HepG2 (cell line): ENCODE results near the gene PSKH1. TPM values are rescaled to one million over a fixed set of nuclear protein-coding genes. Genes with fewer than 3 reads are reported as not detected.

Experiments used
- ATAD3A ChIP-seq: sonication (generic); formaldehyde crosslinking; IDR thresholded peaks from 2 replicates; pipeline ENCODE4 v1.4.0; 2020; ENCODE audit warnings: missing genetic modification reagents
- EHMT2 ChIP-seq: fragments of 200-600 bp; sonication (generic); IDR thresholded peaks from 2 replicates; pipeline ENCODE4 v1.7.0; 2017; ENCODE audit warnings: antibody characterized with exemption, low read depth, low read length, borderline replicate concordance
- ELF1 ChIP-seq: sonication (generic); formaldehyde crosslinking; IDR thresholded peaks from 2 replicates; pipeline ENCODE4 v1.4.0; 2020; ENCODE audit warnings: missing genetic modification reagents
- ERF ChIP-seq: IDR thresholded peaks from 2 replicates; pipeline ENCODE4 v1.6.1; 2018; ENCODE audit warnings: missing biosample characterization, missing genetic modification reagents
- GATAD1 ChIP-seq: IDR thresholded peaks from 2 replicates; pipeline ENCODE4 v1.6.1; 2016; ENCODE audit warnings: missing genetic modification reagents, missing compliant biosample characterization
- HNRNPL ChIP-seq: fragments of 200-400 bp; formaldehyde crosslinking; IDR thresholded peaks from 2 replicates; pipeline ENCODE4 v1.6.1; 2017; ENCODE audit warnings: mild to moderate bottlenecking, low read depth, low read length
- MAFK ChIP-seq, 2 experiments: IDR thresholded peaks in 1 of 2; conservative IDR thresholded peaks in 1 of 2; 2 replicates each; pipeline ENCODE4 v1.6.1; 2011; ENCODE audit warnings: improper control_type of control experiment in 2 of 2, low read length in 2 of 2
- MED1 ChIP-seq: sonication (generic); formaldehyde crosslinking; IDR thresholded peaks from 2 replicates; pipeline ENCODE4 v1.4.0; 2020; ENCODE audit warnings: missing genetic modification reagents
- ONECUT2 ChIP-seq: sonication (generic); formaldehyde crosslinking; IDR thresholded peaks from 2 replicates; pipeline ENCODE4 v1.4.0; 2020; ENCODE audit warnings: missing genetic modification reagents
- SOX13 ChIP-seq, 3 experiments: fragments of 450-650 bp in 1 of 3; sonication (generic) in 1 of 3; formaldehyde crosslinking in 1 of 3; IDR thresholded peaks in 2 of 3; conservative IDR thresholded peaks in 1 of 3; 2 replicates each; pipeline versions ENCODE4 v1.5.0 to v1.6.1; 2016 to 2020; ENCODE audit warnings: antibody characterized with exemption in 1 of 3, mild to moderate bottlenecking in 1 of 3, missing compliant biosample characterization in 1 of 3, missing genetic modification reagents in 1 of 3, moderate library complexity in 1 of 3
- SRF ChIP-seq: IDR thresholded peaks from 2 replicates; pipeline ENCODE4 v1.6.1; 2011; ENCODE audit warnings: mild to moderate bottlenecking, low read depth, low read length, moderate library complexity
- ZNF143 ChIP-seq: sonication (generic); formaldehyde crosslinking; IDR thresholded peaks from 2 replicates; pipeline ENCODE4 v1.4.0; 2020; ENCODE audit warnings: missing genetic modification reagents
- ZNF605 ChIP-seq: sonication (generic); formaldehyde crosslinking; IDR thresholded peaks from 2 replicates; pipeline ENCODE4 v1.8.0; 2022; ENCODE audit warnings: mild to moderate bottlenecking, missing genetic modification reagents
- ZNF713 ChIP-seq: sonication (generic); formaldehyde crosslinking; IDR thresholded peaks from 2 replicates; pipeline ENCODE4 v1.4.0; 2020; ENCODE audit warnings: mild to moderate bottlenecking, missing genetic modification reagents
- ZNF775 ChIP-seq: sonication (generic); formaldehyde crosslinking; IDR thresholded peaks from 2 replicates; pipeline ENCODE4 v1.4.0; 2020; ENCODE audit warnings: missing genetic modification reagents, mild to moderate bottlenecking, moderate library complexity, borderline replicate concordance
- ZNF883 ChIP-seq: sonication (generic); formaldehyde crosslinking; IDR thresholded peaks from 2 replicates; pipeline ENCODE4 v1.5.1; 2020; ENCODE audit warnings: mild to moderate bottlenecking, missing genetic modification reagents; ENCODE audit errors: not compliant biosample characterization
- ZSCAN25 ChIP-seq: sonication (generic); formaldehyde crosslinking; IDR thresholded peaks from 2 replicates; pipeline ENCODE4 v1.8.0; 2022; ENCODE audit warnings: mild to moderate bottlenecking, missing genetic modification reagents
- polyA plus RNA-seq, 8 experiments: library from polyadenylated mRNA; depleted of rRNA in 3 of 8; stranded (reverse) in 7 of 8; unstranded in 1 of 8; fragments of >200 nt; fragmentation: Illumina TruSeq in 4 of 8; extraction: Trizol in 4 of 8; gene quantifications; 2 replicates each; pipeline versions ENCODE4 v1.2.1 to v1.2.3, GENCODE V29; 2011 to 2016; ENCODE audit warnings: low read depth in 4 of 8, missing spikeins in 1 of 8, mixed read lengths in 1 of 8; ENCODE audit not compliant: insufficient read depth in 1 of 8
- total RNA-seq, 5 experiments: library from RNA; depleted of rRNA; stranded (reverse); fragments of >200 nt; fragmentation: Illumina TruSeq; extraction: Trizol; gene quantifications; 2 replicates each; pipeline ENCODE4 v1.2.3, GENCODE V29; 2016; ENCODE audit warnings: low read depth in 1 of 5
- TF ChIP-seq, protein P1 (sequence below): sonication (generic); formaldehyde crosslinking; IDR thresholded peaks from 2 replicates; pipeline ENCODE4 v1.5.0; 2020; ENCODE audit warnings: mild to moderate bottlenecking, missing genetic modification reagents, moderate library complexity
- TF ChIP-seq, protein P2 (sequence below): sonication (generic); formaldehyde crosslinking; IDR thresholded peaks from 2 replicates; pipeline ENCODE4 v1.4.0; 2020; ENCODE audit warnings: missing genetic modification reagents
- TF ChIP-seq, protein P3 (sequence below): sonication (generic); formaldehyde crosslinking; conservative IDR thresholded peaks from 2 replicates; pipeline ENCODE4 v1.8.1; 2023; ENCODE audit warnings: missing genetic modification reagents
- TF ChIP-seq, protein P4 (sequence below): sonication (generic); formaldehyde crosslinking; IDR thresholded peaks from 2 replicates; pipeline ENCODE4 v1.8.1; 2023; ENCODE audit warnings: mild to moderate bottlenecking, inconsistent platforms, moderate library complexity, missing genetic modification reagents, borderline replicate concordance
- TF ChIP-seq, protein P5 (sequence below): sonication (generic); formaldehyde crosslinking; IDR thresholded peaks from 2 replicates; pipeline ENCODE4 v1.8.1; 2023; ENCODE audit warnings: mild to moderate bottlenecking, moderate library complexity, missing genetic modification reagents

PSKH1 gene
- total and polyA plus RNA-seq, 2 of the 13 experiments (the other 11 are each of a cell fraction or from before 2014, with no cell fraction given): 8.4 to 19.1 TPM

DNA sequence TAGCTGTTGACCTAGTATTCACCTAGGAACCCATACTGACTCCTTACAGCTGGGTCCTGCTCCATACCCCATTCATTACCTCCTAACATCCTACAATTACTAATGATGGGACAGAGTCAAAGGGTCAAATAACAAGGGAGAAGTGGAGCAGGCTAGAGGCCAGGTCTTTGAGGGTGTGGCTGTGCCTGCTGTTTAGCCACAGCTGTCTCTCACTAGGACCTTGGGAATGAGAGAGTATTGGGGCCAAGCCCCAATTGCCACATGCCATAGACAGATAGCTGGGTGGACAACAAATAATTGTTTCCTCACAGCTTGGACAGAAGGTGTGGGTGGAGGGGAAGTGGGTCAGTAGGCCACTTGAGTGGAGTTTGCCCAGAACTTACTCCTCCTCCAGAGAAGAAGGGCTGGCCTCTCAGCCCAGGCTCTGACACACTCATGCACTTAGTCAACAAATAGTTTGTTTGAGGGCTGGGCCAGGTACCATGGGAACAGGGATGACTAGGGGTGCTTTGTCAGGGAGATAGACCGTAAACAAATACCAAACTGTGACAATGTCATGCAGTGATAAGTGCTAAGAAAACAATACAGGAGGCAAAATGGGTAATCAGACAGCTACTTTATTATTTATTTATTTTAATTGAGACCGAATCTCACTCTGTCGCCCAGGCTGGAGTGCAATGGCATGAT is 35.4 kb upstream of the PSKH1 start (continued):
- TF ChIP-seq, protein P1, sequence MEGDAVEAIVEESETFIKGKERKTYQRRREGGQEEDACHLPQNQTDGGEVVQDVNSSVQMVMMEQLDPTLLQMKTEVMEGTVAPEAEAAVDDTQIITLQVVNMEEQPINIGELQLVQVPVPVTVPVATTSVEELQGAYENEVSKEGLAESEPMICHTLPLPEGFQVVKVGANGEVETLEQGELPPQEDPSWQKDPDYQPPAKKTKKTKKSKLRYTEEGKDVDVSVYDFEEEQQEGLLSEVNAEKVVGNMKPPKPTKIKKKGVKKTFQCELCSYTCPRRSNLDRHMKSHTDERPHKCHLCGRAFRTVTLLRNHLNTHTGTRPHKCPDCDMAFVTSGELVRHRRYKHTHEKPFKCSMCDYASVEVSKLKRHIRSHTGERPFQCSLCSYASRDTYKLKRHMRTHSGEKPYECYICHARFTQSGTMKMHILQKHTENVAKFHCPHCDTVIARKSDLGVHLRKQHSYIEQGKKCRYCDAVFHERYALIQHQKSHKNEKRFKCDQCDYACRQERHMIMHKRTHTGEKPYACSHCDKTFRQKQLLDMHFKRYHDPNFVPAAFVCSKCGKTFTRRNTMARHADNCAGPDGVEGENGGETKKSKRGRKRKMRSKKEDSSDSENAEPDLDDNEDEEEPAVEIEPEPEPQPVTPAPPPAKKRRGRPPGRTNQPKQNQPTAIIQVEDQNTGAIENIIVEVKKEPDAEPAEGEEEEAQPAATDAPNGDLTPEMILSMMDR (CRISPR knock-in tag): no peak
- TF ChIP-seq MED1 (CRISPR knock-in tag): peak; percentile 42; the same call in 1 of the 2 replicates
- TF ChIP-seq, protein P2, sequence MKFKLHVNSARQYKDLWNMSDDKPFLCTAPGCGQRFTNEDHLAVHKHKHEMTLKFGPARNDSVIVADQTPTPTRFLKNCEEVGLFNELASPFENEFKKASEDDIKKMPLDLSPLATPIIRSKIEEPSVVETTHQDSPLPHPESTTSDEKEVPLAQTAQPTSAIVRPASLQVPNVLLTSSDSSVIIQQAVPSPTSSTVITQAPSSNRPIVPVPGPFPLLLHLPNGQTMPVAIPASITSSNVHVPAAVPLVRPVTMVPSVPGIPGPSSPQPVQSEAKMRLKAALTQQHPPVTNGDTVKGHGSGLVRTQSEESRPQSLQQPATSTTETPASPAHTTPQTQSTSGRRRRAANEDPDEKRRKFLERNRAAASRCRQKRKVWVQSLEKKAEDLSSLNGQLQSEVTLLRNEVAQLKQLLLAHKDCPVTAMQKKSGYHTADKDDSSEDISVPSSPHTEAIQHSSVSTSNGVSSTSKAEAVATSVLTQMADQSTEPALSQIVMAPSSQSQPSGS (CRISPR knock-in tag): no peak
- TF ChIP-seq ZNF713 (CRISPR knock-in tag): 0 out of 2 replicates have a peak, but pooled peaks have one; percentile 90
- TF ChIP-seq ELF1 (CRISPR knock-in tag): no peak
- peak; percentile 47; the same call in 1 of the 2 replicates for TF ChIP-seq SOX13 (IDR thresholded peaks at IDR 0.05)
- TF ChIP-seq SOX13 (CRISPR knock-in tag; conservative IDR thresholded peaks at IDR 0.05 in 1 of 2, IDR thresholded peaks at IDR 0.05 in 1 of 2): peak in 1 of 2 experiments; percentile 79; a peak in 2 of 4 replicates
- TF ChIP-seq ONECUT2: no peak
- TF ChIP-seq, protein P3, sequence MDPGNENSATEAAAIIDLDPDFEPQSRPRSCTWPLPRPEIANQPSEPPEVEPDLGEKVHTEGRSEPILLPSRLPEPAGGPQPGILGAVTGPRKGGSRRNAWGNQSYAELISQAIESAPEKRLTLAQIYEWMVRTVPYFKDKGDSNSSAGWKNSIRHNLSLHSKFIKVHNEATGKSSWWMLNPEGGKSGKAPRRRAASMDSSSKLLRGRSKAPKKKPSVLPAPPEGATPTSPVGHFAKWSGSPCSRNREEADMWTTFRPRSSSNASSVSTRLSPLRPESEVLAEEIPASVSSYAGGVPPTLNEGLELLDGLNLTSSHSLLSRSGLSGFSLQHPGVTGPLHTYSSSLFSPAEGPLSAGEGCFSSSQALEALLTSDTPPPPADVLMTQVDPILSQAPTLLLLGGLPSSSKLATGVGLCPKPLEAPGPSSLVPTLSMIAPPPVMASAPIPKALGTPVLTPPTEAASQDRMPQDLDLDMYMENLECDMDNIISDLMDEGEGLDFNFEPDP: no peak
- 0 out of 2 replicates have a peak, but pooled peaks have one; percentile 24 for TF ChIP-seq ZSCAN25
- no peak for TF ChIP-seq HNRNPL
- TF ChIP-seq ATAD3A: no peak
- peak; percentile 75; the same call in 1 of the 2 replicates for TF ChIP-seq ZNF605 (CRISPR knock-in tag)
- no peak for TF ChIP-seq ZNF883 (CRISPR knock-in tag)
- peak; percentile 42; the same call in 1 of the 2 replicates for TF ChIP-seq GATAD1
- TF ChIP-seq ERF (CRISPR knock-in tag): 0 out of 2 replicates have a peak, but pooled peaks have one; percentile 36
- TF ChIP-seq ZNF143 (CRISPR knock-in tag): peak; percentile 22; the same call in 1 of the 2 replicates
- TF ChIP-seq ZNF775: no peak
- TF ChIP-seq EHMT2: peak; percentile 26; the same call in 1 of the 2 replicates
- peak in 1 of 2 experiments; percentile 24; a peak in 2 of 4 replicates for TF ChIP-seq MAFK (conservative IDR thresholded peaks at IDR 0.05 in 1 of 2, IDR thresholded peaks at IDR 0.05 in 1 of 2; ENCODE audit: low read length in 2 of 2)
- TF ChIP-seq SRF: 0 out of 2 replicates have a peak, but pooled peaks have one; percentile 38
- TF ChIP-seq, protein P4, sequence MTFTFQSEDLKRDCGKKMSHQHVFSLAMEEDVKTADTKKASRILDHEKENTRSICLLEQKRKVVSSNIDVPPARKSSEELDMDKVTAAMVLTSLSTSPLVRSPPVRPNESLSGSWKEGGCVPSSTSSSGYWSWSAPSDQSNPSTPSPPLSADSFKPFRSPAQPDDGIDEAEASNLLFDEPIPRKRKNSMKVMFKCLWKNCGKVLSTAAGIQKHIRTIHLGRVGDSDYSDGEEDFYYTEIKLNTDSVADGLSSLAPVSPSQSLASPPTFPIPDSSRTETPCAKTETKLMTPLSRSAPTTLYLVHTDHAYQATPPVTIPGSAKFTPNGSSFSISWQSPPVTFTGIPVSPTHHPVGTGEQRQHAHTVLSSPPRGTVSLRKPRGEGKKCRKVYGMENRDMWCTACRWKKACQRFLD: no peak
- TF ChIP-seq, protein P5, sequence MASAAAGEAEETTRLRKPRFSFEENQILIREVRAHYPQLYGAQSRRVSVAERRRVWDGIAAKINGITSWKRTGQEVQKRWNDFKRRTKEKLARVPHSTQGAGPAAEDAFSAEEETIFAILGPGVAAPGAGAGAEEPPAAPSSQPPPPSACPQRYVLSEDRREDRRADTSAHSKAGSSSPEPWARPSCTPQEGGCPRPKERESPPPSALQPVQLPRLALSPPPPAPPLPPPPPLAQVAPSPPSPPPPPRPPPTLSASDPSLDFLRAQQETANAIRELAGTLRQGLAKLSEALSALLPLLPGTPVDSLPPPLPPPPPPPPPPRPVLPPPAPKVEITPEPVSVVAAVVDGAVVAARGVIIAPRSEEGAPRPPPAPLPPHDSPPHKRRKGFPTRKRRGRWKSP (CRISPR knock-in tag): peak; percentile 52; the same call in 1 of the 2 replicates
